ENCODE measurements around the gene KIF7. TPM values are rescaled to one million over a fixed set of nuclear protein-coding genes. Genes with fewer than 3 reads are reported as not detected.

The KIF7 gene
- total RNA-seq, 1 experiment from 2014 or later: 20.4 TPM

- Mint-ChIP-seq H3K27ac (no peak overlapping the region), H3K4me3 (no peak overlapping the region), H3K36me3 (peaks cover 7% of the 10 kb centered on the region; the same call in 1 of the 2 replicates), H3K27me3 (ENCODE audit: low read depth) (peaks cover 10% of the 10 kb centered on the region), H3K9me3 (no peaks in the 10 kb centered on the region), H3K4me1 (peaks cover 12% of the 10 kb centered on the region)
- CTCF ChIA-PET: interaction anchor here (1.6 kb wide), 1 partner anchor 20 kb away, joined by 7 read pairs; no protein-coding TSS in a partner anchor
- TF ChIP-seq JUN (CRISPR knock-in tag; IDR thresholded peaks at IDR 0.05) (no peak), CDX4 (CRISPR knock-in tag; IDR thresholded peaks at IDR 0.05; ENCODE audit: borderline replicate concordance) (no peak), ERG (CRISPR knock-in tag; IDR thresholded peaks at IDR 0.05) (no peak), OVOL2 (CRISPR knock-in tag; IDR thresholded peaks at IDR 0.05; ENCODE audit: borderline replicate concordance) (no peak), SMAD3 (CRISPR knock-in tag; IDR thresholded peaks at IDR 0.05; ENCODE audit: borderline replicate concordance) (no peak), NR3C1 (CRISPR knock-in tag; conservative IDR thresholded peaks at IDR 0.05; ENCODE audit: low read depth) (no peak), ZNF416 (CRISPR knock-in tag; IDR thresholded peaks at IDR 0.05) (no peak), IRF2 (CRISPR knock-in tag; IDR thresholded peaks at IDR 0.05; ENCODE audit: borderline replicate concordance, low read depth) (no peak)
- DNase-seq (ENCODE audit: low spot score): no peak
- ATAC-seq: no peak
- POLR2A ChIA-PET: no interaction called here
Observed at GRCh38 chr15:89652666-89653065, 2.6 kb downstream of the KIF7 start.

DNA sequence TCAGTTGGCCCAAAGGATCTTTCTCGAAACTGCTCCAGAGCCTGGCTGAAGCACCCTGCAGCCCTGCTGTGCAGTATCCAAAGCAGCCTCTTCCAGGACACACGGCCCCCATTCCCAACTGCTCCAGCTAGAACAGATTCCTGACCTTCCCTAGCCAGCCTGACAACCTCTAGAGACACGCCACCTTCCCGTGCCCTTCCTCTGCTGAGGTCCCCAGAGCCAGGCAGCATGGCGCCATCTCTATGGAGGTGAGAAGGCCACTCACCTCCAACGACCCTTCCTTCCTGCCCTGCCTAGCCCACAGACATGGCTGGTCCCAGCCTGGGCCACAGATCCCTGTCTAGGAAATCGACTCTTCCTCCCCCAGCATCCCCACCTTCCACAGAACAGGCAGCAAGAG, 3.1 kb downstream of the KIF7 start:
- DNase-seq (ENCODE audit: low spot score): no peak
- CTCF ChIA-PET: interaction anchor here (1.6 kb wide), 1 partner anchor 21 kb away, joined by 7 read pairs; no protein-coding TSS in a partner anchor
- H3K4me3 Mint-ChIP-seq: no peak overlapping the region
- peaks cover 10% of the 10 kb centered on the region for H3K27me3 Mint-ChIP-seq (ENCODE audit: low read depth)
- ATAC-seq: no peak
- peaks cover 12% of the 10 kb centered on the region for H3K4me1 Mint-ChIP-seq
- peaks cover 7% of the 10 kb centered on the region; the same call in 1 of the 2 replicates for H3K36me3 Mint-ChIP-seq
- TF ChIP-seq NR2C2 (CRISPR knock-in tag; IDR thresholded peaks at IDR 0.05) (no peak), PREB (CRISPR knock-in tag; IDR thresholded peaks at IDR 0.05; ENCODE audit: borderline replicate concordance) (no peak), SP1 (CRISPR knock-in tag; conservative IDR thresholded peaks at IDR 0.05) (no peak), GABPB1 (CRISPR knock-in tag; IDR thresholded peaks at IDR 0.05) (no peak), NFATC4 (CRISPR knock-in tag; IDR thresholded peaks at IDR 0.05) (no peak), E2F4 (CRISPR knock-in tag; IDR thresholded peaks at IDR 0.05; ENCODE audit: borderline replicate concordance, low read depth) (no peak), OVOL2 (CRISPR knock-in tag; IDR thresholded peaks at IDR 0.05; ENCODE audit: borderline replicate concordance) (no peak), MXD4 (CRISPR knock-in tag; IDR thresholded peaks at IDR 0.05; ENCODE audit: borderline replicate concordance) (no peak), FOXJ3 (CRISPR knock-in tag; IDR thresholded peaks at IDR 0.05; ENCODE audit: borderline replicate concordance) (no peak), CBFB (CRISPR knock-in tag; IDR thresholded peaks at IDR 0.05; ENCODE audit: low read depth) (no peak), SMAD4 (CRISPR knock-in tag; IDR thresholded peaks at IDR 0.05) (no peak), ZNF425 (CRISPR knock-in tag; conservative IDR thresholded peaks at IDR 0.05) (no peak), EMX1 (CRISPR knock-in tag; IDR thresholded peaks at IDR 0.05) (no peak), CDX4 (CRISPR knock-in tag; IDR thresholded peaks at IDR 0.05; ENCODE audit: borderline replicate concordance) (no peak)
- TF ChIP-seq, protein P1, sequence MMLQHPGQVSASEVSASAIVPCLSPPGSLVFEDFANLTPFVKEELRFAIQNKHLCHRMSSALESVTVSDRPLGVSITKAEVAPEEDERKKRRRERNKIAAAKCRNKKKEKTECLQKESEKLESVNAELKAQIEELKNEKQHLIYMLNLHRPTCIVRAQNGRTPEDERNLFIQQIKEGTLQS (CRISPR knock-in tag; conservative IDR thresholded peaks at IDR 0.05): no peak
- no peaks in the 10 kb centered on the region for H3K9me3 Mint-ChIP-seq
- POLR2A ChIA-PET: no interaction called here
- no peak overlapping the region for H3K27ac Mint-ChIP-seq

Measured in WTC11 (cell line).